ENCODE results near the gene E2F8.

E2F8 gene

DNA sequence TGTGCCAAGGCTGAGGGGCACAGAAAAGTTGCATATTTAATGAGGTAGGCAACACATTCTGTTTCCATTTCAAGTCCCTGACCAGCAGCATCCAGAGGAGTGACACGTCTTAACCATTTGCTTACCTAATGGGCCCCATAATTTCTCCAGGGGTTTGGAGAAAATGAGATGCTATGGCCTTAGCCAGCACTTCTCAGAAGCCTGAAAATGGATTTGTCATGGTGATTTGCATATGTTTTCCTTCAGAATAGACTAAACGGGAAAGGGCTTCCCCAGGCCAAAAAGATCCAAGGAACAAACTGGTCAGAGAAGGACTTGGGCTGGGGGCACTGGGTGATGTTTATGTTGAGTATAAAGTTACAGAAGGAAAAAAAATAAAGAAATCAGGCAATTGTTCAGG lies 55.7 kb downstream of the E2F8 start:
- DNase-seq = no peak

DNA sequence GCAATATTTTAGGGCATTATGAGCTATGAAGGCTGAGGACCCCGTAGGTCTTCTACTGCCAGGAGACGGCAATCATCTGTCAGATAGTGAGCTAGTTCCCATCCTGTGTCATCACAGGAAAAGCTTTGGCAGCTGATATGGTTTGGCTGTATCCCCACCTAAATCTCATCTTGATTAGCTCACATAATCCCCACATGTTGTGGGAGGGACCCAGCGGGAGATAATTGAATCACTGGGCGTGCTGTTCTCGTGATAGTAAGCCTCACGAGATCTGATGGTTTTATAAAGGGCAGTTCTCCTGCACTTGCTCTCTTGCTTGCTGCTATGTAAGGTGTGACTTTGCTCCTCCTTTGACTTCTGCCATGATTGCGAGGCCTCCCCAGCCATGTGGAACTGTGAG lies 57.1 kb downstream of the E2F8 start:
- DNase-seq = no peak

DNA sequence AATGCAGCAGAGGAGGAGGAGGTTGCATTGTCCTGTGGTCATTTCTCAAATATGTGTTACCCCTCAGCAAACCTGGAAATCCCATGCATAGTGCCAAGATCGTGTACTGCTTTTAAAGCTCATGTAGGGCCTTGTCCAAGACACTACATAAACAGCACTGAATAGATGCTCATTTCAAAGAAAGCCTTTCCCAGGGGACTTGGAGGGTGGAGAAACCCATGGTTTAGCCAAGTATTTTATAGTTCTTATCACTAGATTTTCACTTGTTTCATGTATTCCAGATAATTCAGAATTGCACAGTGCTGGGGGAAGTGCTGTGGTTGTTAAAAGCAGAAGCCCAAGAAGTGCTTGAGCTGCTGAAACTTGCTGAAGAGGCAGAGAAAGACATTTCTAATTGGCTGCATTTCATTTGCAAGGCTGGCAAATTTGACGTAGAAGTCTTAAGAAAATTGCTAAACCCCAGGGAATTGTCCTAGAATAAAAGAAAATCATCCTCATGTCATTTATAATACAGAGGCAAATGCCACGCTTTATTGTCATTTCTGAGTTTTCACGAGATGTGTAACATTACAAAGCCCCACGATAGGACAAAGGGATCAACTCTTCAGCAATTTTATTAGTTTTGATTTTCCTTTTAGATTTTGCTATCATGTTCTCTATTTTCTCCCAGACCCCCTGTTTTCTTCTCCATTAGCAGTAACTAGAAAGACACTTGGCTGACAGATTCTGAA lies 59.0 kb downstream of the E2F8 start:
- DNase-seq = no peak

DNA sequence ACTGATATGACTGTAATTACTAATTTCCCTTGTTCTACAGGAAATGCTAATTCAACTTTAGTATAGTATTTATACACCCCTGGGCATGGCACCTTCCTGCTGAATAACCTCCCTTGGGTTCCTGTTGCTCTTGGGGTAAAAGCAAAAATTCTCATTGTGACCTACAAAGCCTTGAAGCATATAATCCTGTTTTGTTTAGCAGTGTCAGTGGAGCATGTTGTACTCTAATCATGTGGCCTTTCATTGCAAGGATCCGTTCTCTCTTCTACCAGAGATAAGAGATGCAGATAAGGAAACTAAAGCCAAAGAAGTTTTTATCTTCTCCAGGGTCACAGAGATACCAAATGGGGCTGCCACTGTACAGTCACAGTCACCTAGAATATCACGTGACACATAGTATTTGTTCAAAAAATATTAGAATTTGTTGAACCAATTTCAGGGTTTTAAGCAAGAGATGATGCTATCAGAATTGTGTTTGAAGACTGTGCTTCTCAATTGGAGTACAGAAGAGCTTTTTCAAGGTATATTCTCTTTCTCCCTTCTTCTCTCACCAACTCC lies 64.0 kb downstream of the E2F8 start:
- DNase-seq = no peak

Data from NCI-H345 (cell line).